Epidermal melanocyte (primary cell): ENCODE results near the gene C1orf167.

Source experiments
- DNase-seq: peaks from one replicate; pipeline ENCODE4 v3.0.0; 2011; ENCODE audit warnings: low spot score; ENCODE audit not compliant: insufficient read length

The C1orf167 gene, protein sequence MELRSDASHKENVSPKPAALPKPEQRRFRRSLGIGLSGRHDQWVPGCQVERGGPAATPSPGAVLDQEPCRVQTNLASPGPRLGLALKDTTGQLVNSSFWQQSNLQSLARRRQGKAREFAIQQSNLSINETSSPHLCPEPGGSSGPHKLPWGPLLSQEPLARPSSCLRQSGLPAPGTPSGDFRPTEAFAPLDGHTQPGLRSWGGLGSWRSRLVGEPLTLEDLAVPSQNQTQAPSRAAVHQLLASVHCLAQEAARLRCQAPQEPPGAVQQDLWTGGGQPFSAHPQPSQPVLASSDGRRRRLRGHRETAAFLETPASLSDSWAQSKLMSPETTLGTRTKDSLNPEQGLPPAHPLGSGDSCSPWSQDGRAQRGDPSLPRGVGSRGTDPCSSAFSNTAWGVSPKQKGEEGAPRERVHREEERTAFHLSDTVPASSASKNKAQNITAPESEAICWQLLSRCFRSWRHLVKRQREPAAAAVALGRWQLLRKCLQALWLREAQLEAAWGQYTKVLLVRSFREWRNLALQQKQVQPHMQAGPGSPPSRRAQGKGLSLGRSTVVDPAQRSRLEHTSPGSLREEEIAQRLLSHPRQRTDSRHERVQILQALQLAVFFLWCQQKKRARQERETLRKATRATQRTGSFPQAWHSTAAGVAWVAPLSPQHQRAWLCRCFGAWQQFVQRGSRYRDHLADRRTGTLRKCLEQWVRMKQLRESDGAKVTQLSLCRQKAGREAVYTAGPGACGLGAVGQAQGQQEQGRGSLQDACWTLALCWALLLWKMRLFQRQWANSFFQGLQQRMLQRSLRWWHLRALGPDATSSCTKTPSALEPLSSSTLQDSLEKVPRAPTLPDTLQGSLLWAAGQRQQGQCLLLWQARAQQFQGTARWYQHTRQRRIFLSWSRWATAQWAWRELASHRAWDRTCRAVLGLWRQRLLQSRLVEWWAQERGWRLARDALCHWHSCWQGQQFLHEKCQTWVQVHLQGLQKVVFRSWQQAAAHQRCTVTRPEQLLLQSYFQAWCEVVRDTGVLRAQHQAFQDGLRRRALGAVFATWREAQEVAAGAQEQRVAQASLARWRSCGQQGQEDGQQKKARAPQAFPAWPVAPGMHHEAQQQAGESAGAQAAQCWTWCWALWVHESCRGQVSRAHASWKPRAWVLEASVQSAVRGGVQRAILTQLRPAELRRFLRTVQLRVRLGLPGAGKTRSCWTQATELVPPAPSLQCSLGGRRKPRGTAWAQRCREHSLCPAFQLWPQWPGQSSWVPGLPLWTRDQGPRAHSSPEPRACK (N-terminal part only)

DNA sequence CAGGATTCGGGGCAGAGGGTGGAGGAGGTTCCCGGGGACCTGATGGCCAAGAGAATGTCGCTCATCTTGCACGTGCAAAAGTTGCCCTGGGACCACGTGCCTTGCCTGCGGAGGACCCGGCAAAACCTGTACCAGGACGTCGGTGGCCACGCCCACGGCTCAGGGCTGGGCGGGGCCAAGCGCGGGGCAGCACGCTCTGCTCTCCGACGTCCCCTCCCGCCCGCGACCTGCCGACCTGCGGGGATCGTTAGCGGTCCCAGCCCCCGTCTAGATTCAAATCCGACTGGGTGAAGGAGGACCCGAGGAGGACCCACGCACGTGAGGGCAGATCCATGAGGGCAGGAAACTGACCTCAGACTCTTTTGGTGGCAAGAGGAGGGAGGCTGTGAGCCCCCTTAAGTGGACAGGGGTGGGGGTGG, at the start of gene C1orf167:
TSS of gene C1orf167 (plus strand) at position 206 of the 419 bp plus-strand sequence. CDS start 2,208 bp downstream, outside the sequence.
- DNase-seq = no peak

DNA sequence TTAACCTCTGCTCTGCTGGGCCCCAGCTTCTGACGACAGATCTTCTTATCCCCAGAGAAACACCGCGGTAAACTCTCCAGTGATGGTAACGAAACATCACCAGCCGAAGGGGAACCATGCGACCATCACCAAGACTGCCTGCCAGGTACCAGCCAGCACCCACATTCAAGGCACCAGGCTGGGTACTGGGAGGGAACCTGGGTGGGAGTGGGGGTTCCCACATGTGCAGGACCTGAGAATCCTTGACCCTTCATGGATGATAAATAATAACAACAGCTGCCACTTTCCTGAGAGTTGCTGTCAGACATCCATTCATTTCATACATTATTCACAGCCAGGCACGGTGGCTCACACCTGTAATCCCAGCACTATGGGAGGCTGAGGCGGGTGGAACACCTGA, 49.7 kb upstream of the C1orf167 start:
- no peak for DNase-seq

DNA sequence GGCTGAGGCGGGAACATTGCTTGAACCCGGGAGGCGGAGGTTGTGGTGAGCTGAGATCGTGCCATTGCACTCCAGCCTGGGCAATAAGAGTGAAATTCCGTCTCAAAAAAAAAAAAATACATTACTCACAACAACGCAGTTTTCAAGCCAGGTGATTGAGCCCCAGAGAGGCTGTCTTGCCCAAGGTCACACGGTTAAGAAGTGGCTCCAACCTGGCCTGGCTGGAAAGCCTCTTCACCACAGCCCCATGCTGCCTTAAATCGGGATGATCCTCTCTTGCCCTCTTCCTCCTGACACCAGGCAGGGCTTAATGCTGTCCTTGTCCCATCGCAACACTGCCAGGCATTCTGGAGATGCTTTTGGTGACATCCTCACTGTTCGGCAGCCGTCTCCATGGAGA, 48.9 kb upstream of the C1orf167 start:
- DNase-seq = no peak

DNA sequence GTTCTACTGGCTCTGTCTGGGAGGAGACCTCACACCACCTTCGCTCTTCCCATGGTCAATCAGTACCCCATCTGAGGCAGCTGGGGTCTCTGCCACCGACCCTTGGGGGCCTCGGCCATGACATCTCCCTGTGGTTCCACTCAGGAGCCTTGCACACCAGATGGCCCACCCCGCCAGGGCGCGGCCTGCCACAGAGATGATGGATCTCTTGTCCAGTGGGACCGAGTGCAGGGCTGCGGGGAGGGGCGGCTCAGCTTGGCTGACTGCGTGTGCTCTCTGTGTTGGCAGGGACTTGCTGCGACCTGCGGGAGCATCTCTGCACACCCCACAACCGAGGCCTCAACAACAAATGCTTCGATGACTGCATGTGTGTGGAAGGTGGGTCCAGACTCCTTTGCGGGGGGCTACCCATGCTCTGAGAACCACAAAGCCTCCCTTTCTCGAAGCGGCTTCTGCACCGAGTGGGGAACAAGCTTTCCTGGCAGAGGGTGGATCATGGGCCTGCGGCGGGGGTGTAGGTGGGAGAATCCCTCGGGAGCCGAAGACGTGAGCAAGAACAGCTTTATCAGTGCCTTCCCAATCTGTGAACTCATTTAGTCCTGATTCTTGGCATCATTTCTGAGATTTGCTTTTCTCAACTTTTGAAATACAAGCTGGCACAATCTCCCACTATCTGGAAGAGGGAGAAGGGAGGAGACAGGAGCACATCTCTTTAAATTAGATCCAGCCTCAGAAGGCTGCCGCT, 47.0 kb upstream of the C1orf167 start:
- no peak for DNase-seq

DNA sequence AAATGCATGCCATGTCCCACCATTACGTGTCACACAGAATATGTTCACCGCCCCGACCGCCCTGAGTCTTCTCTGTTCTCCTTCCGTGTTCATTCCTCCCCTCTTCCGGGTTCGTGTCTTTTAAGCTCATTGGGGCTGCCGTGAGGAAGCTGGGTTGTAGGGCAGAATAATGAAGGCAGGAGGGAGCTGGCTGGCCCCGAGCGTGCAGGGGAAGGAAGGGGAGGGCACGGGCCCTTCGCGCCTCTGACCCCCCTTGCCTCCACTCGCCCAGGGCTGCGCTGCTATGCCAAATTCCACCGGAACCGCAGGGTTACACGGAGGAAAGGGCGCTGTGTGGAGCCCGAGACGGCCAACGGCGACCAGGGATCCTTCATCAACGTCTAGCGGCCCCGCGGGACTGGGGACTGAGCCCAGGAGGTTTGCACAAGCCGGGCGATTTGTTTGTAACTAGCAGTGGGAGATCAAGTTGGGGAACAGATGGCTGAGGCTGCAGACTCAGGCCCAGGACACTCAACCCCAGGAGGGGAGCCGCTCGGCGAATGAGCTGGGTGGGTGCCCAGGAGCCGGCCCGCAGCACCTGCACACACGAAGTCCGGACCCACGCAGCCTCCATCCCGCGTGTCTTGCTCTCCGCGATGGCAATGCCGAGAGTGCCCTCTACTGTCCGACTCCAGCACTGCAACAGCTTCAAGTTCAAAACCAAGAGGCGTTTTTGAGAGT, 42.5 kb upstream of the C1orf167 start:
- DNase-seq = no peak

DNA sequence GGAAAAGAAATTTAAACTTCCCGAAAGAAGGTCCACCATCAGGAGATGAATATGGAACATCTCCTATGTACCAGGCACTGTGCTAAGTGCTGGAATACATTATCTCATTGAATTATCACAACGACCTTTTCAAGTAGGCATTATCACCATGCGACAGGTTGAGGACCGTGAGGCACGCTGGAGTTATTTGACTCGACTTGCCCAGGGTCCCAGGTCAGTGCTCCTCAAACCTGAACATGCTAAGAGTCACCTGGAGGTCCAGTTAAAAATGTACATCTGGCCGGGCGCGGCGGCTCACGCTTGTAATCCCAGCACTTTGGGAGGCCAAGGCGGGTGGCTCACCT, 42.0 kb upstream of the C1orf167 start:
- no peak for DNase-seq

DNA sequence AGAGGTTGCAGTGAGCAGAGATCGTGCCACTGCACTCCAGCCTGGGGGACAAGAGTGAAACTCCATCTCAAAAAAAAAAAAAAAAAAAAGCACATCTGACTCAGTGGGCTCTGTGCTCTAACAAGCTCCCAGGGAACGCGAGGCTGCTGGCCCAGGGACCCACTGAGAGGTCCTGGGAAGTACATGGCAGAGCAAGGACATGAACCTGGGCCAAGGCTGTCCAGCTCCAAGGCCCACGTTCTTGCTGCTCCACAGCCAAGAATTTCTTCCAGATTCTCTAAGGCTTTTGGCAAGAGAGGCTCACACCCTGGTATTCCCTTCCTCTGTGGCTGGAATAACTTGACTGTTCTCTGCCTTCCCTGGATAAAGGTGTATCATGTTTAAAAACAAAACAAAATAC, 41.5 kb upstream of the C1orf167 start:
- no peak for DNase-seq

DNA sequence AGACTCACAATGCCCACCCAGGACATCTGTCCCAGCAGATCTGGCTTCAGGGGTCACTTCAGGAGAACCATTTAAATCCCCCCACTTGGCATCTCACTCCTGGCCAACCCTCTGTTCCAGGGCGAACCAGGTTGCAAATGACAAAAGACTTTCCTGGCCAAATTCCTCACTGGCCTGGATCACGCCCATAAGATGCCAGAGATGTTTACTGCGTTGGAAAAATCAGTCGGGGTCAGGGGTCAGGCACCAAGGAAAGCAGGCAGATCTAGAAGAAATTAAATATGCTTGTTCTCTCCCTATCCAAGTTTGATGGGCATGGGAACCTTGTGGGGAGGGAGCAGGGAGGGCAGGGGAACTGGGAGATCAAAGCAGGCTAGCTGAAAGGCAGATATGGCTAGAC, 40.7 kb upstream of the C1orf167 start:
- DNase-seq = no peak

DNA sequence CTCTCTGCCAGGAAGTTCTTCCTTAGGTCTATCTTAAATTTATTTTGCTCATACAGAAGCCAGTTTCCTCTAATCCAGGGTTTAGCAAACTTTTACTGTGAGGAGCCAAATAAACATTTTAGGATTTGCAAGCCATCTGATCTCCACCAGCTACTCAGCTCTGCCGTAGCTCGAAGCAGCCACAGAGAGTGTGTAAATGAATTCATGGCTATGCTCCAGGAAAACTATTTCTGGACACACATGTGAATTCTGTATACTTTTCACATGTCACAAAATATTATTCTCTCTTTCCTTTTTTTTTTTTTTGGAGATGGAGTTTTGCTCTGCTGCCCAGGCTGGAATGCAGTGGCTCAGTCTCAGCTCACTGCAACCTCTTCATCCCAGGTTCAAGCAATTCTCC, 39.5 kb upstream of the C1orf167 start:
- DNase-seq = no peak

DNA sequence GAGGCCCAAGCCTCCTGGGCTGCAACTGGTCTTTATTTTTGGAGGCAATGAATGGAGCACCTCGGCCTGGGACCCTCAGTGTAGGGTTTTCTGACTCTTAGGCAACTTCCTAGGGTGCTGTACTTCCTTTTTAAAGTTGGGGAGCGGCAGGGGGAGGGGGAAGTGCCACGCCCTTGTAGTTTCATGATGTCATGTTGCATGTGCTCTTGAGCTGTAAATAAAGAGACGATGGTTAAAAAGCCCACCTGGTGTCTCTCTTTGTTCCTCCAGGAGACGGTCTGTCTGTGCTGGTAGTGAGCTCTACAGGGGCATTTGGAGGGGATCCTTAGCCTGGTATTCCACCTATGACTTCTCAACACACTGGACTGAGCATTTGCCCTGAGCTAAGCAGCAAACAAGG, 36.4 kb upstream of the C1orf167 start:
- DNase-seq = no peak

DNA sequence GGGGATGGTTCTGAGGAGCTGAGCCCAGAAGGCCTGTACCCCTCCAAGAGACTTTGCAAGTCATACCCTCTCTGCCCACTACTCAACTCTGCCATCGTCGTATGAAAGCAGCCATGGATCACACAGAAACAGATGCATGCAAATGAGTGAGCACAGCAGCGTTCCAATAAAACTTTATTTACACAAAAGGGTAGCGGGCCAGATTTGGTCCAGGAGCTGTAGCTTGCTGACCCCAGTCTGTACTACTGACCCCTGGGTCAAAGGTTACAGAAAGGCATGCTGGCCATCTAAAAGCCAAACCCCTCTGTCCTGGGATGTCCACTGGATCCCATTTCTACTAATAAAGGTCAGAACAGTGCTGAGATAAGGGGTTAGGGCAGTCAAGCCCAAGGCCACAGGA, 34.9 kb upstream of the C1orf167 start:
- no peak for DNase-seq

DNA sequence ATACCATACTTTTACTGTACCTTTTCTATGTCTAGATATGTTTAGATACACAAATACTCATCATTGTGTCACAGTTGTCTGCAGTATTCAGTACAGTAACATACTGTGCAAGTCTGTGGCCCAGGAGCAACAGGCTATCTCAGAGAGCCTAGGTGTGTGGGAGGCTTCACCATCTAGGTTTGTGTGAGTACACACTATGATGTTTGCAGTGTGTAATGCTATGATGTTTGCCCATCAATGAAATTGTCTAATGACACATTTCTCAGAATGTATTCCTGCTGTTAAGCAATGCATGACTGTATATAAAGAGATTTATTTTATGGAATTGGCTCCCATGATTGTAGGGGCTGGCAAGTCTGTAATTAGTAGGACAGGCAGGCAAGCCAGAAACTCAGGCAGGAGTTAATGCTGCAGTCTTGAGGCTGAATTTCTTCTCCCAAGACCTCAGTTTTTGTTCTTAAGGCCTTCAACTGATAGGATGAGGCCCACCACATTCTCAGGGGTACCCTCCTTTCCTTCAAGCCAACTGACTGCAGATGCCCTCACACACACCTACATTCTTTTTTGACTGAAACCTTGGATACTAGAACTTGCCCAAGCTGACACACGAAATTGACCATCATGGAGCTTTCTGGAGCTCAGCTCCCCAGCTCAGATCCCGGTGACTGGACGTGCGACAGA, 33.7 kb upstream of the C1orf167 start:
- no peak for DNase-seq

DNA sequence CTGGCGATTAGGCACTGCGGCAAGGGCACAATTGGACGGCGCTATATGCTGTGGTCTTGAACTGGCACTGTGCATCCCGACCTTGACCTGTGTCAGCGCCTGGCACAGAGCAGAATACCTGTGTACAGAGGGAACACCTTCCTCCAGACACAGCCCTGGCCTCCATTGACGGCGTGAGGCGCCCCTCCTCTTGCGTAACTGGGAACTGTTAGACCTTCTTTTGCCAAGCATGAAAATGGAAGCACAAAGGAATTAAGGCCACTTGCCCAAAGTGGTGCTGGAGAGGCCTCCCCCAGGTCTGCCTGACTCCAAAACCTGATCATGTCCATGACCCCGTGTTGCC, 32.9 kb upstream of the C1orf167 start:
- DNase-seq = no peak

DNA sequence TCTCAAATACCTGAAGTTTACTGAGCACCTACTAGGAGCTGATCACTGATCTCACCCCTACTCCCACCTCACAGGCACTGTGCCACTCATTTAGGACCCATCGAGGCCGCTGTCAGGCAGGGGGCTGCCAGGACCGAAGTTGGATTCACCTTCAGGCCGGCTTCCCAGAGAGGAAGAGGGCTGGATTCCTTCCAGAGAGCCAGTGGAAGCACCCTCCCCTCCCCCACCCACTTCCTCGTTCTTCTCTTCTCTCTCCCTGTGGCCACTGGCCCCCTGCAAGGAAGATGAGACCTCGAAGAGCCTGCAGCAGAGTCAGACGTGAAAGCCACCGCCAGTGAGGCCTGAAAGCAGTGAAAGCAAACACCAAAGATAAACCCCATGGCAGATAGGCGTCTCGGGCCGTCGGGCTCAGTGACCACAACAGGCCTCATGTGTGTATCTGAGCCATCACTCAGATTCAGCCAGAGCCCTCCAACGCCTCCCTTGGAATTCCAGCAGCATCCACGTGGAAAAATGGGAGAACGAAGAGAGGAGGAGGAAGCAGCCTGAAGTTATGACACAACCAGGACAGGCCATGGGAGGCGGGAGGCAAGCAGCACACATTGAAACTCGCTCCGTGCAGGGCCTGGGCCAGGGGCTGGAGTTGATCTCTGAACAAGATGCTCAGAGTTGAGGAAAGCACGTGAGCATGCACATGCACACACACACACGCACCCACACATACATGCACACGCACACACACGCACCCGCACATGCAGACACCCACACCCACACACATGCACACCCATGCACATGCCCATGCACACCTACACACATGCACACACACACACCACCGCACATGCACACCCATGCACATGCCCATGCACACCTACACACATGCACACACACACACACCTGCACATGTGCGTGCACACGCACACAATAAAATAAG, 32.2 kb upstream of the C1orf167 start:
- no peak for DNase-seq

DNA sequence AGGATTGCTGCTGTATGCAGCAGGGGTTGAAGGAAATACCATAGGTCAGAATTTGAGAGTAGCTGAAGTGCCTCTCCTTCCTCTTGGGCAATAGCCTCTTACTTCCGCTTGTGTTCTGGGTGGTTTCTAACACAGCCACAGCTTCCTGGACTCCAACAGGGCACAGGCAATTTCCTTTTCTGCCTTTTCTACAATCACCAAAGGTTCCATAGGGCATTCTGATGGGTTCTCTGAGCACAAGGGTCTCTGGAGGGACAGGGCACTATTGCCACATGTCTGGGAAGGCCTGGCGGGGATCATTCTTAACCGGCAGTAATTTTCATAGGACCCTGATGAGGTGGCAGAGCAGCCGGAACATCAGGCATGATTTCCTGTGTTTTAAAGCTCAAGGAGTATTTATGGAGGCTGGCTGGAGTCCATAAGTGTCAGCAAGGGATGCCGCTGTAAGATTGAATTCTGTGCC, 31.5 kb upstream of the C1orf167 start:
- no peak for DNase-seq

DNA sequence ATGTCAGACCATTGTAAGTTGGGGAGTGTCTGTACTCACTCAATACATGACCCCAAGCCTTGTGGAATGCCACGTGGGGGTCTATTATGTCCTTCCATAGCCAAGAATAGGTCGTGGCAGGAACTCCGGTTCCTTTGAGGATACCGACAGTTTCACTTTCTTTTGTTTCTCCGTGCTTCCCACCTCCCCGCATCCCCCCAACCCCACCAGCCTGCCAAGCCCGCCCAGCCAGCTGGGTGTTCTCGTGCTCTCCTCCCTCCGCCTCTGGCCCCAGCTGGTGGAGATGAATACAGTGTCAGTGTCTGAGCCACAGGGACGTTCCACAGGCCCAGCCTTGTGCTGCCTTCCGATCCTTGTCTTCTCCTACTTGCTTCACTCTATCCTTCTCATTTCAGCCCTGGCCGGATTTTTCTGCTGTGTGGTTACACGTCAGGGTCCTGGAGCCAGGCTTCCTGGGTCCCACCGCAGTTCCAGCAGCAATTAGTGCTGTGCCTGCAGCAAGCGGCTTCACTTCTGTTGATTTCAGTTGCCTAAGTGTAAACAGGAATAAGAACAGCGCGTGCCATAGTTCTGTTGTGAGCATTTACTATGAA, 30.2 kb upstream of the C1orf167 start:
- peak; percentile 83 for DNase-seq

DNA sequence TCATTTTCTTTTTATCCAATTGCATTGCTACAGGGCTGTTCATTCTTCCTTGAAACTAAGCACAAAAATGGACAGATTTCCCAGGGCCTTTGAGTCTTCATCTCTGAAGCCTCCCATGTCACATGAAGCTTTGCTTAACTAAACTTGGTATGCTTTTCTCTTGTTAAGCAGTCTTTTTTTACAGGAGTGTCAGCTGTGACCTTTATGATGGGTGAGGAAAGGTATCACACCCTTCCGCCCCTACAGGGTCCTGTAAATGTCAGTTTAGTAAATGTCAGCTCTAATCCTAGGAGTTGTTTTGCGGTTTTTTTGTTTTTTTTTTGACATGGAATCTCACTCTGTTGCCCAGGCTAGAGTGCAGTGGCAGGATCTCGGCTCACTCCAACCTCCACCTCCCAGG, 28.7 kb upstream of the C1orf167 start:
- no peak for DNase-seq

DNA sequence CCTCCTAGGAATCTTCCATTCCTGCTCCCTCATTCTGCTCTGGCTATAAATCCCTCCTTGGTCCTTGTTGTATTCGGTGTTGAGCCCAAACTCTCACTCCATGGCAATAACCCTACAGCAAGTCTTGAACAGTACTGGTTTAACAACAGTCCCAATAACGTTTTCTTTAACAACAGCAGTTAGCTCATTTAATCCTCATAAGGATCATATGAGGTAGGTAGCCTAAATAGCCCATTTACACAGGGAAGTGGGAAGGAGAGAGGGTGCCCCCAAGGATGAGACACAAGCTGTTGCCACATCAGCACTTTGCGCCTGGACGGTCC, 26.5 kb upstream of the C1orf167 start:
- DNase-seq = no peak
